ENCODE results near the gene CIBAR2. TPM values are rescaled to one million over a fixed set of nuclear protein-coding genes. Genes with fewer than 3 reads are reported as not detected.

CIBAR2 gene
- total RNA-seq, 1 donor from 2014 or later: 4.9 TPM

- no peak for TF ChIP-seq CTCF (conservative IDR thresholded peaks at IDR 0.05)
- Mint-ChIP-seq H3K9me3 (no peaks in the 10 kb centered on the region), H3K27me3 (peaks cover 3% of the 10 kb centered on the region), H3K27ac (peak overlapping the region; percentile 65), H3K4me1 (ENCODE audit: unreplicated experiment) (peaks cover 43% of the 10 kb centered on the region), H3K36me3 (no peaks in the 10 kb centered on the region), H3K4me3 (peak overlapping the region; percentile 29)
- DNase-seq (ENCODE audit: extremely low spot score, unreplicated experiment): no peak
Observed at GRCh38 chr16:85129876-85130704, 17.8 kb upstream of the CIBAR2 start.

DNA sequence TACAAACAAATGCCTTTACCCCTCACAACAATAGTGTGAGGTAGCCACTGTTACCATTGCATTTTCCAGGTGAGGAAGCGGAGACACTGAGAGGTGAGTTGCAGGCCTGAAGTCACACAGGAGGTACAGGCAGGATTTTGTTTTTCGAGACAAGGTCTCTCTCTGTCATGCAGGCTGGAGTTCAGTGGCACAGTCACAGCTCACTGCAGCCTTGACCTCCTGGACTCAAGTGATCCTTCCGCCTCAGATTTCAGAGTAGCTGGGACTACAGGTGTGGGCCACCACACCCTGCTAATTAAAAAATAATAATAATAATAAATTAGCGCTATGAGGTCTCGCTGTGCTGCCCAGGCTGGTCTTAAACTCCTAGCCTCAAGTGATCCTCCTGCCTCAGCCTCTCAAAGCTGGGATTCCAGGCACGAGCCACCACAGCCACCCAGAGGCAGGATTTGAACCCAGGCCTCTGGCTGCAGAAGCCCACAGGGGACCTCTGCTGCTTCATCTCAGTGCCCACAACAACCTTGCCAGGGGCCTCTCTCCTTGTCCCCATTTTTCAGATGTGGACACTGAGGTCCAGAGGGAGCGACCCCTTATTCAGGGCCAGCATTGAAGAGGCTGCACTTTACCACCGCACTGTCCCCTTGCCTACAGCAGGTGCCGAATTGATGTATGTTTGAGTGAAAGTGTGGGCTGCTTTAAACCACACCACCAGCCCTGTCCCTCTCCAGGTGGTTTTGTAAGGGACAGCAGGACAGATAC is 16.0 kb upstream of the CIBAR2 start:
- Mint-ChIP-seq H3K27ac (no peak overlapping the region), H3K4me1 (ENCODE audit: unreplicated experiment) (peaks cover 37% of the 10 kb centered on the region), H3K4me3 (no peak overlapping the region), H3K27me3 (peaks cover 3% of the 10 kb centered on the region), H3K36me3 (no peaks in the 10 kb centered on the region), H3K9me3 (no peaks in the 10 kb centered on the region)
- no peak for TF ChIP-seq CTCF (conservative IDR thresholded peaks at IDR 0.05)
- no peak for DNase-seq (ENCODE audit: extremely low spot score, unreplicated experiment)

DNA sequence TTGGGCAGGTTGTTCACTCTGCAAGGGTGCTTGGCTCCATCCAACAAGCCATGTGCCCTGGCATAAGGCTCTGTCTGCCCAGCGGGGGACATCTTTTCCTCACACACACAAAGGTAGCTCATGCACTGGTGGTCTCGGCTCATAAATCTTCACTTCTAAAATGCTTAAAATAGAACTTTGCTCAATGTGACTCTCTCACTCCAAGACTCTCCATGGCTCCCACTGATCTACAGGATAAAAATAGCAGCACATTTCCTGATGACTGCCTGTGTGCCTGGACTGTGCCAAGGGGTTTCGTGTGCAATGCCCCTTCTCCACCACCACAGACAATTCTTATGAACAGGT is 15.1 kb upstream of the CIBAR2 start:
- no peak for TF ChIP-seq CTCF (conservative IDR thresholded peaks at IDR 0.05)
- Mint-ChIP-seq H3K36me3 (no peaks in the 10 kb centered on the region), H3K4me1 (ENCODE audit: unreplicated experiment) (peaks cover 37% of the 10 kb centered on the region), H3K27me3 (peaks cover 3% of the 10 kb centered on the region), H3K27ac (peak overlapping the region; percentile 3), H3K9me3 (no peaks in the 10 kb centered on the region), H3K4me3 (no peak overlapping the region)
- DNase-seq (ENCODE audit: extremely low spot score, unreplicated experiment): no peak

DNA sequence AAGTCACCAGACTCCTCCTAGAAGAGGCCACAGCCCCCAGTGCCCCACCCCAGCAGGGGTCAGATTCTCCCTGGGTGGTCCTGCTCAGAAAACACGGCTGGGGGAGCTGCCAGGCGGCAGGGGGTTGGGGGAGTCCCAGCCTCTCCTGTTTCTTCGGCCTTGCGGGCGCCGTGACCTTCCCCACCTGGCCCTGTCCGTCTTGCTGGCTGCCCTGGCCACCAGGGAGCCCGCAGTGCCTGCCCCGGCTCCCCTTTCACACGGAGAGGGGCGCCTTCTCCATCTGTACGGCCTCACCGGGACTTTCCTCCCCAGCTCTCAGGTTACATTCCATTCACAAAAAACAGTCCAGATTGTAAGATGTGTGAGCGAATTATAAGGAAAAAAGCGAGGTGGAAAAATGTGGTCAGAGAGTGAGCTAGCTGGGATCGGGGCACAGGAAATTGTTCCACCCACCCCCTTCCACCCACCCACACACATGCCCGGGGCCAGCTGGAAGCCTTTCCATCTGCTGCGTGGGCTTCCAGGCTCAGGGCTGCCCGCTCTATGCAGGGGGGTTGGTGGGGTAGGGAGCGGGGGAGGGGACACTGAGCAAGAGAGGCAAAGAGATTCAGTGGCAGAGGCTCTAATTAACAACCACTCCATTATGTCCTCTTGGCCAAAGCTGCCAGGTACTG is 14.6 kb upstream of the CIBAR2 start:
- Mint-ChIP-seq H3K36me3 (no peaks in the 10 kb centered on the region), H3K27me3 (peaks cover 3% of the 10 kb centered on the region), H3K4me1 (ENCODE audit: unreplicated experiment) (peaks cover 37% of the 10 kb centered on the region), H3K9me3 (no peaks in the 10 kb centered on the region), H3K27ac (peak overlapping the region; percentile 3), H3K4me3 (no peak overlapping the region)
- TF ChIP-seq CTCF (conservative IDR thresholded peaks at IDR 0.05): no peak
- DNase-seq (ENCODE audit: extremely low spot score, unreplicated experiment): no peak

GRCh38 chr16:85126394-85126704 is 14.1 kb upstream of the CIBAR2 start:
- Mint-ChIP-seq H3K4me1 (ENCODE audit: unreplicated experiment) (peaks cover 37% of the 10 kb centered on the region), H3K27ac (no peak overlapping the region)

More at GRCh38 chr16:85126394-85126704, 14.1 kb upstream of the CIBAR2 start:
- no peak for DNase-seq (ENCODE audit: extremely low spot score, unreplicated experiment)
- H3K27me3 Mint-ChIP-seq: peaks cover 3% of the 10 kb centered on the region
- H3K9me3 Mint-ChIP-seq: no peaks in the 10 kb centered on the region
- H3K4me3 Mint-ChIP-seq: no peak overlapping the region
- H3K36me3 Mint-ChIP-seq: no peaks in the 10 kb centered on the region
- no peak for TF ChIP-seq CTCF (conservative IDR thresholded peaks at IDR 0.05)

All from type B pancreatic cell (in vitro differentiated cells).